Measurements from ENCODE around the gene AMY1A.
"Not testable (repeated sequence)": the region's sequence is repeated elsewhere in the genome, so short reads cannot be mapped to it uniquely, and the experiment has no call there.

DNA sequence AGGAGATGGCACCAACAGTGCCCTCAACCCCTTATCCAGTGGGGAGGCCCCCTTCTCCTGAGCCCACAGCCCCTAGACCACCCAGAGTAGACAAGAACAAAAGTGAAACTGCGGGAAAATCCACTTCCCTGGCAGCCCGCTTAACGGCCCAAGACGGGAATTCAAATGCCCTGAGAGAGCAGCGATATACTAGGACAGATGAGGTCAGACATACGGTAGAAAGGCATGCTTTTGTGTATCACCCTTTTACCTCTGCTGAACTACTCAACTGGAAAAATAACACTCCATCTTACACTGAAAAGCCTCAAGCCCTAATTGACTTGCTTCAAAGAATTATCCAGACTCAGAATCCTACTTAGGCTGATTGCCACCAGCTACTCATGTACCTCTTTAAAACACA, 41.9 kb downstream of the AMY1A start:
- TF ChIP-seq, protein P1, sequence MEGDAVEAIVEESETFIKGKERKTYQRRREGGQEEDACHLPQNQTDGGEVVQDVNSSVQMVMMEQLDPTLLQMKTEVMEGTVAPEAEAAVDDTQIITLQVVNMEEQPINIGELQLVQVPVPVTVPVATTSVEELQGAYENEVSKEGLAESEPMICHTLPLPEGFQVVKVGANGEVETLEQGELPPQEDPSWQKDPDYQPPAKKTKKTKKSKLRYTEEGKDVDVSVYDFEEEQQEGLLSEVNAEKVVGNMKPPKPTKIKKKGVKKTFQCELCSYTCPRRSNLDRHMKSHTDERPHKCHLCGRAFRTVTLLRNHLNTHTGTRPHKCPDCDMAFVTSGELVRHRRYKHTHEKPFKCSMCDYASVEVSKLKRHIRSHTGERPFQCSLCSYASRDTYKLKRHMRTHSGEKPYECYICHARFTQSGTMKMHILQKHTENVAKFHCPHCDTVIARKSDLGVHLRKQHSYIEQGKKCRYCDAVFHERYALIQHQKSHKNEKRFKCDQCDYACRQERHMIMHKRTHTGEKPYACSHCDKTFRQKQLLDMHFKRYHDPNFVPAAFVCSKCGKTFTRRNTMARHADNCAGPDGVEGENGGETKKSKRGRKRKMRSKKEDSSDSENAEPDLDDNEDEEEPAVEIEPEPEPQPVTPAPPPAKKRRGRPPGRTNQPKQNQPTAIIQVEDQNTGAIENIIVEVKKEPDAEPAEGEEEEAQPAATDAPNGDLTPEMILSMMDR (IDR thresholded peaks at IDR 0.05) = not testable (repeated sequence)
- TF ChIP-seq POLR2AphosphoS5, POLR2A (IDR thresholded peaks at IDR 0.05): not testable (repeated sequence)

All from prostate gland (tissue), 2 donors.